ENCODE measurements around the gene SAP30L.

The SAP30L gene, protein sequence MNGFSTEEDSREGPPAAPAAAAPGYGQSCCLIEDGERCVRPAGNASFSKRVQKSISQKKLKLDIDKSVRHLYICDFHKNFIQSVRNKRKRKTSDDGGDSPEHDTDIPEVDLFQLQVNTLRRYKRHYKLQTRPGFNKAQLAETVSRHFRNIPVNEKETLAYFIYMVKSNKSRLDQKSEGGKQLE

GRCh38 chr5:154445422-154446194, at the start of gene SAP30L:
Gene SAP30L (plus strand): TSS chr5:154445997. CDS start chr5:154446605, 608 bp downstream.
- DNase-seq, result peak; percentile 99

- no peak for DNase-seq
Measured at GRCh38 chr5:154396128-154396527, 49.7 kb upstream of the SAP30L start.

DNA sequence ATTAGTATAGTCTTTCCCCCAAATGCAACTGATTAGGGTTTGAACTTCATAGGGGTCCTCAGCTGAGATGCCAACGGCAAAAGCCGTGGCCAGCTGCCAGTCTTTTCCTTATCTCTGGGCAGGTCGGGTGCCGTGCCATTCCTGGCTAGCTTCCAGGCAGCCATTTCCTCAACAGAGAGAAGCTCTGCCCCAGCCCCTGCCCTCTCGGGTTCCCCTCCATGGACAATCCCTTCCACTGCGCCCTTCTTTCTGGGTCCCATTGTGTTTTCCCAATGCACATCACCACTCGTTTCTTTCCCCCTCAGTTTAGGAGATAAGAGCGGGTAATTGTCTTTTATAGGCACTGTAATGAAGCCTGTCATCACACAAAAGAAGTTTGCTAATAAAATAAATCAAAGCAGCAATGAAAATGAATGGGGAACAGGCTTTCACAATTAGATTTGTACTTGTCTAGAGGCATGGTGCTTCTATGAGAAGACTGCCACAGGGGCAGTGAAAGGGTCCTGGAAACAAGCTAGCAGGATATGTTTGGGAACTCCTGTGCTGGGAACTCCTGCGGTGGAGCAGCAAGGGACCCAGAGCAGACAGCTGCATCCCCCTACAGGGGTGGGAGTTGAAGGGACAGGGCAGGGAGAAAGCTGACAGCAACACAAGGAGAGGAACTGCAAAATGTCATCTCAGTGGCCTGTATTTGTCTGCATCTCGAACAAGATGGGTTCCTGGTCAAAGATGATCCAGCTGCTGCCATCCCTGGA, 48.0 kb upstream of the SAP30L start:
- no peak for DNase-seq

DNA sequence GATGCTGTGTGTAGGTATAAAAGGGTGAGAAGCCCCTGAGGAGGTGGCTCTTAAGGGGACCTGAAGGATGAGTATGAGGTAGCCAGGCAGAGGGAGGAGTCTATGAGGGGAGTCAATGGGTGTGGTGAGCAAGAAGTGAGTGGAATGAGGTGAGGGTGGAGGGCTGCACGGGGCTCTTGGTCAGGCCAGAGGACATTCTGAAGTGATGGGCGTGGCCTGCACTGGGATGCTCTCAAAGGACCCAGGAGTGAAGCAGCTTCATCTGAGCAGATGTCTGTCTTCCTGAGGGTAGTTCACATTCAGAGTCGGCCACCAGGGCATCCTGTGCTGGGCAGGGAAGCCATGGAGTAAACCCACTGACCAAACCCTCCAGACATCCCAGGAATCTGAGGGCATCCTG, 45.1 kb upstream of the SAP30L start:
- DNase-seq, result no peak

- DNase-seq, result no peak
Measured at GRCh38 chr5:154401355-154401754, 44.4 kb upstream of the SAP30L start.

GRCh38 chr5:154401931-154402330, 43.9 kb upstream of the SAP30L start:
- DNase-seq, result no peak

- DNase-seq, result no peak
Measured at GRCh38 chr5:154402611-154403010, 43.2 kb upstream of the SAP30L start.

GRCh38 chr5:154403234-154403633, 42.6 kb upstream of the SAP30L start:
- no peak for DNase-seq

DNA sequence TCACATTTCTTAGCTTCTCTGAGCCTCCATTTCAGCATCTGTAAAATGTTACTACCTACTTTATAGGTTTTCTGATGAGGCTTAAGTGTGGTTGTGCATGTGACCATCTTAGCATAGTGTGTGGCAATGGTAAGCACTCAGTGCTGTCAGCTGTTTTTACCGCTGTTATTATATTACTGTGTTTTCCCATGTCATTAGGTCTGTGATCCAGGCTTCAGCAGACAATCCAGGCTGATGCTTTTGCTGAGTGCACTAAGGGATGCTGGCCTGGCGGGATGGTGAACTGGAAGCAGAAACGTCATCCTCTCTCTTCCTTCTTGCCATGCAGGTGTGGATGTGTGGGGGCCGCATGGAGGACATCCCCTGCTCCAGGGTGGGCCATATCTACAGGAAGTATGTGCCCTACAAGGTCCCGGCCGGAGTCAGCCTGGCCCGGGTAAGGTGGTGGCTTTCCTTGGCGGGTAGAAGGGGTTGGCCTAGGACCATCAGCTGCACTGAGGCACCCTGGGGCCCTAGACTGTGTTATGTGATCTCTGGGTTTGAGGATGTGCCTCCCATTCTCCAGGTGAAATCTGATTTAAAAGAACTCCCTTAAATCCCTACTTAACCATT, 41.9 kb upstream of the SAP30L start:
- DNase-seq, result no peak

- DNase-seq, result peak; percentile 89
Measured at GRCh38 chr5:154405078-154405792, 40.6 kb upstream of the SAP30L start.

DNA sequence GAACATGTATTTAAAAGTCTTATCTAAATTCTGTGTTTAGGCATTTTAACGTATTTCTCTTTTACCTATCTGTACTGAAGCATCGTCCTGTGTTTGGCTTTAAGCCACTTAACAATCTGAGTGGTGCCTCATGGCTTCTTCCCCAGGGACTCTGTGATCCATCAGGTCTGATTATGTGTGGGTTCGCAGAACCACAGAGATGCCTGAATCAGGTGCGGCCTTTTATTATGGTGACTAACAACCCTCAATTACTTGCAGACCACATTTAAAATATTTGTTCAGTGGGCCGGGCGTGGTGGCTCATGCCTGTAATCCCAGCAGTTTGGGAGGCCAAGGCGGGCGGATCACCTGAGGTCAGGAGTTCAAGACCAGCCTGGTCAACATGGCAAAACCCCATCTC, 39.6 kb upstream of the SAP30L start:
- DNase-seq, result no peak

DNA sequence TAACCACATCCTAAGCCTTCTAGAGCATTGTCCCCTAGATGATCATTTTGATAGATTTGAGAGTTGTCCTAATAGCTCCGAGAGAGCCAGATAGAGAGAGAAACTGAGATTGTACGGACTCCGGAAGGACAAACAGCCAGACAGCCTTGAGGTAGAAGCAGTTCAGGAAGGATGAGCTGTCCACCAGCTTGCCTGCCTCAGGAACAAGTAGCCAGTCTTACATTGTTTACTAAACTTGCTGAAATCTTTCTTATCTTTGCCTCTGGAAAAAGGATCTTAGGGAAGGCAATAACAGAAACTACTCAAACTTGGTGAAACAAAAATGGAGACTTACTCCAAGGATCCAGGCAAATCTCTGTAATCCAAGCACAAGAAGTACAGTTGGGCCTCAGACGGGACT, 39.0 kb upstream of the SAP30L start:
- DNase-seq, result no peak

- no peak for DNase-seq
Measured at GRCh38 chr5:154408811-154409210, 37.0 kb upstream of the SAP30L start.

GRCh38 chr5:154409230-154409840, 36.5 kb upstream of the SAP30L start:
- DNase-seq, result no peak

- DNase-seq, result no peak
Measured at GRCh38 chr5:154410008-154410407, 35.8 kb upstream of the SAP30L start.

DNA sequence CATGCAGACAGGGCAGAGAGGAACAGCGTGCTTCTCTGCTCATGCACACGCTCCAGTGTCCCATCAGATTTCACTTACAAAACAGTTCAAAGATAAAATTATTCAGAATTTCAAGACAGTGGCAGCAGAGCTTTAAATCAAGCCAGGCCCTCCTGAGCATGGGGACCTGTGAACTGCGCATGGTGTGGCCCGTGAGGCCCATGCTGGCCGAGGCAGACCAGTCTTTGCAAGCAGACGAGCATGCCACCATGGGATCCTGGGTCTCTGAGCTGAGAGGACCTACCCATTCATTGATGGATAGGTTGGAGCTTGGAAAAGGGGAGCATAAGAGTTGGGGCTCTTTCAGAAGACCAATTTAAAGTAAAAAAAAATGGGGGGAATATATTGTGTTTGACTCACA, 35.0 kb upstream of the SAP30L start:
- DNase-seq, result no peak

GRCh38 chr5:154411338-154411737, 34.5 kb upstream of the SAP30L start:
- no peak for DNase-seq

DNA sequence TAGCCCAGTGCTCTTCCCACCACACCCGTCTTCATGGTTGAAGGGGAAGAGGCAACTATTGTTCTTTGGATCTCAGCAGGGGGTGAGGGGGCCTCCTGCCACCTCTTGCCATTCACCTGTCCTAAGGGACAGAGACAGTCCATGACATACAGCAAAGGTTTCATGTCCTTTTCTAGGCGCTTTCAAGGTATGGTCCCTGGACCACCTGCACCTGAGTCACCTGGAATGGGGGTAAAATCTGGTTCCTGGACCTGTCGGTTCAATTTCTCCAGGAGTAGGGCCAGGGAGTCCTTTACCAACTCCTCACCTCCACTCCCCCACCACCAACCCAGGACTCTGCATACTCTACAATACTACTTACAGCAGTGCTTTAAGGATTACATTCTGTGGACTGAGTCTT, 33.5 kb upstream of the SAP30L start:
- DNase-seq, result peak; percentile 17

DNA sequence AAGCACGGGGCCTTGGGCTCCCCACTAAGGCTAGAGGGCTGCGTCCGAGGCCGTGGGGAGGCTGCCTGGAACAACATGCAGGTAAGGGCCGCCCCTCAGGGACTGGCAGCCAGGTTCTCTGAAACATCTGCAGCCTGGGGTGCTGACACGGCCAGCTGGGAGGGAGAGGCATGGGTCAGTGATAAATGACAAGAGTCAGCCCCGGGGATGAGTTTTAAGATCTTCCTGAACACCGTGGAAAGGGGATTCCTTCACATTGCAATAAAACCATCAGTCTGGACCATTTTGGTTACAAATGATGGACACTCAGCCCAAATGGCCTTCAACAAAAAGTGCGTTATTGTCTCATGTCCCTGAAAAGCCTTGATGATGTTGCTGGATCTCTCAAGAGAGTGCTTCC, 32.9 kb upstream of the SAP30L start:
- peak; percentile 35 for DNase-seq

DNA sequence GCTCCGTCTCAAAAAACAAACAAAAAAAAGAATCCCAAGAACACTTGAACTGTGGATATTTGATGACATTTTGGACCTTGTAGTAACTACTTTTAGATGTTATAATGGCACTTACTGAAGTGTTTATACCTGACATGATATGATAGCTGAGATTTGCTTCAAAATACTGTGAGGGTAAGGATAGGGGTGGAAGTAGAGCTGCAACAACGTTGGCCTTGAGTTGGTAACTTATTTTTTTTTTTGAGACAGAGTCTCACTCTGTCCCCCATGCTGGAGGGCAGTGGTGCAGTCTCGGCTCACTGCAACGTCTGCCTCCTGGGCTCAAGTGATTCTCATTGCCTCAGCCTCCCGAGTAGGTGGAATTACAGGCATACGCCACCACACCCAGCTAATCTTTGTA, 30.7 kb upstream of the SAP30L start:
- DNase-seq, result no peak

GRCh38 chr5:154418344-154418820, 27.4 kb upstream of the SAP30L start:
- peak; percentile 32 for DNase-seq

DNA sequence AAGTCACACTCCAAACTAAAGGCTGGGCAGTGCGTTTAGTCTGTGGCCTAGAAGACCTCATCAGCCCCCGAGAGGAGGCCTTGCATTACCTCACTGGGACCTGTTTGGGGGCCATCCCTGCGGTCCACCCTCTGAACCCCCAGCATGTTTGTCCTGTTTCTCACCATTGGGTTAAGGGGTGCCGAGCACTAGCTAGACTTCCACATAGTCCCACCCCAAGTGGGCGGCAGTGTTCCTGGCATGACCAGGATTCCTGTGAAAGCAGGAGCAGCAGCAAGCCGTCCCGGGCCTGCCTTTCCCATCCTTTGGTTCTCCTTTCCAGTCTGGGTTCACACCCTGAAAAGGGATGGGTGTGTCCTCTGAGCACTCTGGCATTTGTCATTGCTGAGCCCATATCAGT, 26.6 kb upstream of the SAP30L start:
- DNase-seq, result peak; percentile 42

Data from activated CD8-positive, alpha-beta memory T cell treated with anti-CD3 and anti-CD28 coated beads for 24 hours (primary cell).